MG63 (cell line): ENCODE data around the gene SERPINA3. TPM values are rescaled to one million over a fixed set of nuclear protein-coding genes. Genes with fewer than 3 reads are reported as not detected.
"Not testable (repeated sequence)": the region's sequence is repeated elsewhere in the genome, so short reads cannot be mapped to it uniquely, and the experiment has no call there.

Experiments used
- DNase-seq: peaks from one replicate; pipeline ENCODE4 v3.0.0-alpha.2; 2020
- H3K27me3 ChIP-seq: fragments of 250-450 bp; sonication (Bioruptor Pico); 2 replicates; pipeline ENCODE4 v1.5.1; 2020; ENCODE audit warnings: mild to moderate bottlenecking, moderate library complexity
- H3K36me3 ChIP-seq: fragments of 250-450 bp; sonication (Bioruptor Pico); 2 replicates; pipeline ENCODE4 v1.5.1; 2020; ENCODE audit warnings: mild to moderate bottlenecking, moderate library complexity
- H3K4me3 ChIP-seq: fragments of 250-450 bp; sonication (Bioruptor Pico); 2 replicates; pipeline ENCODE4 v1.5.1; 2020; ENCODE audit warnings: mild to moderate bottlenecking, moderate library complexity
- H3K9me3 ChIP-seq: fragments of 250-450 bp; sonication (Bioruptor Pico); 2 replicates; pipeline ENCODE4 v1.5.1; 2020; ENCODE audit warnings: mild to moderate bottlenecking, moderate library complexity
- total RNA-seq: library from RNA; depleted of rRNA; stranded (reverse); fragments of >200 nt; shearing (Covaris generic); gene quantifications from 2 replicates; pipeline ENCODE4 v1.2.3, GENCODE V29; 2014; ENCODE audit warnings: low replicate concordance

The SERPINA3 gene
- total RNA-seq, 1 experiment from 2014 or later = not detected

DNA sequence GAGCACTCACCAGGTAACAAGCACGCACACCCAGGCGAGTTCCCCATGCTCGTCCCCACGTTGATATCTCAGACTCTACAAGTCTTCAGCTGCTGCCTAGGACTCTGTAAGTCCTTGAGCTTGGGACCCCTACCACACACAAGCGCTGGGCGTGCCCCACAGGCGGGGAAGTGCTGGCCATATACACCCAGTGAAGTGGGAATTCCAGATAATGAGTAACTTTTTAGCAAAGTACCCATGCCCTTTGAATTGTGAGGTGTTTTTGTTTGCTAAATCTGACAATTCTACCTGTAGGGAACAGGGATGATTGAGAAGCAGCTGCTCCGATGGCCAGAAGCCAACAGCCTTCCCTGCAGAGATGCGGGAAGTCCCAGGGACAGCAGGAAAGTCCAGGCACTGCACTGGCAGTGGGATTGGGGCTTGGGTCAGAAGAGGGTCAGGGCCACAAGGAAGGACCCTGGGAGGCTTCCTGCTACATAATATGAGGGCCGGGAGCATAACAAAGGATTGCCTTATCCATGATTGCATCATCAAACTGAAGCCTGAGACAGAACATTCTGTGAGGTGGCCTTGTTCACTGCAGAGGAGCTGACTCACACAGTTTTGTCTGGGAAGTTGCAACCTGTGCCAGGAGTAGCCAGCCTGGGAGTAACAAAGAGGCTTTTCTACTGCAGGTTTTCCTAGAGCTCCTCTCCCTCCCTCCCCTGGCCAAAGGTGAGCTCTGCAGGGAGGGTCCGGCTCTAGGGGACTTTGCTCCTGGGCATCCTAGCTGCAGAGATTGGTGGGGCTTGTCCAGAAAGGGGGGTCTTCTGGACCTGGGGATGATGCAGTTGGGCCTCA is 13.2 kb upstream of the SERPINA3 start:
- Histone ChIP-seq H3K4me3 (no peak overlapping the region), H3K36me3 (no peaks in the 10 kb centered on the region), H3K9me3 (no peaks in the 10 kb centered on the region), H3K27me3 (no peaks in the 10 kb centered on the region)
- DNase-seq = peak; percentile 85

- Histone ChIP-seq H3K36me3 (no peaks in the 10 kb centered on the region), H3K27me3 (no peaks in the 10 kb centered on the region), H3K4me3 (no peak overlapping the region), H3K9me3 (no peaks in the 10 kb centered on the region)
- DNase-seq = no peak
Measured at GRCh38 chr14:94599656-94600004, 12.6 kb upstream of the SERPINA3 start.

DNA sequence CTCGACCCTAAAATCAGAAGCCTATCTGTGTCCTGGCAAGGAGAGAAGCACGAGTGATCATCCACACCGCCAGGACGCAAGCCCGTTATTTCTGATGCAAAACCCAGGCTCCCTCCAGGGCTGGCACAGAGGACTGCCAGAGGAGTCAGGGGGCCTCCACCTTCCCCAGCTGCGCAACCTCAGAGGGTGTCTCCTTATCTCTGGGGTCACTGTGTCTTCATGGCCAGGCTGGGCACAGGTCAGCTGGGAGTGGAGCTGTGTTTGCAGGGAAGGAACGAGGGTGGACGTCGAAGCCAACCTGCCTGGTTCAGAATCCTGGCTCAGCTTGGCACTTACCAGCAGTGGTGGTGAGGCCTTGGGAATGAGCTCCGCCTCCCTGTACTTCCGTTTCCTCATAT is 12.0 kb upstream of the SERPINA3 start:
- Histone ChIP-seq H3K36me3 (no peaks in the 10 kb centered on the region), H3K4me3 (no peak overlapping the region), H3K27me3 (no peaks in the 10 kb centered on the region), H3K9me3 (no peaks in the 10 kb centered on the region)
- no peak for DNase-seq

GRCh38 chr14:94601884-94602391 is 10.3 kb upstream of the SERPINA3 start:
- Histone ChIP-seq H3K9me3 (no peaks in the 10 kb centered on the region), H3K27me3 (no peaks in the 10 kb centered on the region), H3K4me3 (no peak overlapping the region), H3K36me3 (no peaks in the 10 kb centered on the region)
- DNase-seq = peak; percentile 88

DNA sequence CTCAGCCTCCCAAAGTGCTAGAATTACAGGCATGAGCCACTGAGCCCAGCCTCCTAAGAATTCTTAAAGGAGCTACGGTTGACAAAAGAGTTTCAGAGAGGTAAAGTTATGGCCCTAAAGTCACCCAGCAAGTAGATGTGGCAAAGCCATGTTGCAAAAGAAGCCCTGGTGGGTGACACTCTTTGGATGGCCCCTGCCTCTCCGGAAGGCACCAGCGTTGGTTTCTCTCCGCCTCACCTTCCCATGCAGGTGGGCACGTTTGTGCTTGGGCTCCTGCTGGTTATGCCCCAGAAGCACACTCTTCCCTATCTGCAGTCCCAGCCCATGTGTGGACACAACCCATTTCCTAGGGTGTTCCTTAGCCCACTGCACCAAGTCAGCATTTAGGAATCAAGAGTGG is 9.5 kb upstream of the SERPINA3 start:
- no peak for DNase-seq
- Histone ChIP-seq H3K4me3 (no peak overlapping the region), H3K36me3 (no peaks in the 10 kb centered on the region), H3K9me3 (no peaks in the 10 kb centered on the region), H3K27me3 (no peaks in the 10 kb centered on the region)

DNA sequence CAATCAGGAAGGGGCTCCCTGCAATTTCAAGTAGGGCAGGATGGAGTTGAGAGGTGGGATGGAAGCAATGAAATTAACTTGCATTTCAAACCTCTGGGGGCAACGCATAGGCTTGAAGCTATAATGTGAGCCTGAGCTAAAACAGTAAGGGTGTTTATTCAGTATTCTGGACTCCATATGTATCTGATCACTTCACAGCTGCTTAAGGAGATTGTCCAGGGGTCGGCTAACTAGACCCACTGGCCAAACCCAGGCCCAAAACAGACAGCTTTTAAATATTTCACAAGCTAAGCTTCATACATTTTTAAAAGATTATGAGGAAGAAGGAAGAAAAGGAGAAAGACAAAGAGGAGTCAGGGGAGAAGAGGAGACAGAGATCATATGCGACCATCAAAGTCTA is 6.8 kb upstream of the SERPINA3 start:
- DNase-seq = no peak
- H3K9me3 ChIP-seq = no peaks in the 10 kb centered on the region
- H3K4me3 ChIP-seq = no peak overlapping the region
- no peaks in the 10 kb centered on the region for H3K36me3 ChIP-seq
- no peaks in the 10 kb centered on the region for H3K27me3 ChIP-seq

- not testable (repeated sequence) for H3K9me3 ChIP-seq, DNase-seq, H3K27me3 ChIP-seq, H3K4me3 ChIP-seq, H3K36me3 ChIP-seq
Measured at GRCh38 chr14:94608966-94609365, 3.2 kb upstream of the SERPINA3 start.

DNA sequence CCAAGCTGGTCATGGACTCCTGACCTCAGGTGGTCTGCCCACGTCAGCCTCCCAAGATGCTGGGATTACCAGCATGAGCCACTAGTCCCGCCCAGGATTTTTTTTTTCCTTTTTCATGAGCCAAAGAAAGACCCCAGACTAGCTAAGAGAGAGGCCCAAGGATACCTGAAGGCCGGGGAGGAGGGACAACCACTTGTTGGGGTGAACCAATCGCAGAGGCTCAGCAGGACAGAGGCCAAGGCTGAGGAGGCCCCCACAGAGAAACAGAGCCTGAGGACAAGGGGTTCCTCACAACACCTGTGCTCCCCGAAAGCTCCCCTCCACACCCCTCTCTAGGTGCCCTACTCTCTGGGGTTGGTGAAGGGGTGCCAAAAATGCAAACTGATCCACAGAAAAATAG is 1.0 kb upstream of the SERPINA3 start:
- DNase-seq = no peak
- H3K36me3 ChIP-seq = no peaks in the 10 kb centered on the region
- H3K27me3 ChIP-seq = no peaks in the 10 kb centered on the region
- no peaks in the 10 kb centered on the region for H3K9me3 ChIP-seq
- no peak overlapping the region for H3K4me3 ChIP-seq

- Histone ChIP-seq H3K36me3 (no peaks in the 10 kb centered on the region), H3K27me3 (no peaks in the 10 kb centered on the region), H3K4me3 (no peak overlapping the region), H3K9me3 (no peaks in the 10 kb centered on the region; the same call in 1 of the 2 replicates)
- peak; percentile 7 for DNase-seq
Measured at GRCh38 chr14:94612580-94613554, 676 bp downstream of the SERPINA3 start.

- H3K9me3 ChIP-seq = no peaks in the 10 kb centered on the region; the same call in none of the 2 replicates
- H3K27me3 ChIP-seq = no peaks in the 10 kb centered on the region
- no peak overlapping the region for H3K4me3 ChIP-seq
- no peak for DNase-seq
- H3K36me3 ChIP-seq = no peaks in the 10 kb centered on the region
Measured at GRCh38 chr14:94613720-94614644, 1.8 kb downstream of the SERPINA3 start.

- no peak for DNase-seq
Measured at GRCh38 chr14:94614802-94615201, 2.6 kb downstream of the SERPINA3 start.

GRCh38 chr14:94615254-94615653 is 3.1 kb downstream of the SERPINA3 start:
- no peaks in the 10 kb centered on the region for H3K36me3 ChIP-seq
- no peaks in the 10 kb centered on the region for H3K27me3 ChIP-seq
- no peaks in the 10 kb centered on the region; the same call in none of the 2 replicates for H3K9me3 ChIP-seq
- H3K4me3 ChIP-seq = no peak overlapping the region
- no peak for DNase-seq

More at GRCh38 chr14:94614802-94615201, 2.6 kb downstream of the SERPINA3 start:
- H3K4me3 ChIP-seq = no peak overlapping the region
- H3K9me3 ChIP-seq = no peaks in the 10 kb centered on the region; the same call in none of the 2 replicates
- no peaks in the 10 kb centered on the region for H3K36me3 ChIP-seq
- no peaks in the 10 kb centered on the region for H3K27me3 ChIP-seq

GRCh38 chr14:94615823-94616570 is 3.8 kb downstream of the SERPINA3 start:
- Histone ChIP-seq H3K36me3 (no peaks in the 10 kb centered on the region), H3K27me3 (no peaks in the 10 kb centered on the region), H3K4me3 (no peak overlapping the region), H3K9me3 (no peaks in the 10 kb centered on the region; the same call in none of the 2 replicates)
- no peak for DNase-seq

DNA sequence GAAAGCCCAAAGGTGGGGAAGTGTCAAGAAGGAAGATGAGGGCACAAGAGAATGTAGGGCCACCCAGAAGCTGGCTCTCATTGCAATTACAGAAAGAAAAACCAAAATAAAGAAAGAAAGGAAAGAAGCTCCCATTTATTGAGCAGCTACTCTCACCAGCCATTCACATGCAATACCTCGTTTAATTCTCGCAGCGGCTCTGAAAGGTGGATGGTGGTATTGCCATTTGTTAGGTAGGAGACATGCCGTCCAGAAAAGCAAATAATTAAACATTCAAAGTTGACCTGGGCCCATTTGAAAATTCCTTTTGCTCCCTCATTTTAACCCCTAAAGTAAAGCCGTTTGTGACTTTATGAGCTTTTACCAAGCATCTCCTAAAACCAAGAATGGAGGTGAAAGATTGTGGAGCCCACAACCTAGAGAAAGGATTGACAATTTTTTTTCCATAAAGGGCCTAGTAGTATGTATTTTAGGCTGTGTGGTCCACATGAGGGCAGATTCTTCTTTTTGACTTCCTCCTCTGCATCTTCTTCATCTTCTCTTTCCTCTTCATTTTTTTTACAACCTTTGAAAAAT is 5.3 kb downstream of the SERPINA3 start:
- no peaks in the 10 kb centered on the region for H3K27me3 ChIP-seq
- no peak for DNase-seq
- H3K36me3 ChIP-seq = no peaks in the 10 kb centered on the region
- no peak overlapping the region for H3K4me3 ChIP-seq
- H3K9me3 ChIP-seq = no peaks in the 10 kb centered on the region; the same call in none of the 2 replicates
